ENCODE measurements around the gene GSN.

- no peak for TF ChIP-seq CTCF (IDR thresholded peaks at IDR 0.05)
- TF ChIP-seq NFE2L2 (conservative IDR thresholded peaks at IDR 0.05; ENCODE audit: low read length): no peak
- TF ChIP-seq POLR2A (IDR thresholded peaks at IDR 0.05; ENCODE audit: low read length): no peak
- TF ChIP-seq EP300 (IDR thresholded peaks at IDR 0.05): no peak
- no peak for TF ChIP-seq ZFP36 (IDR thresholded peaks at IDR 0.05; ENCODE audit: borderline replicate concordance, partially characterized antibody)
- TF ChIP-seq RAD21 (conservative IDR thresholded peaks at IDR 0.05 in 1 of 2, IDR thresholded peaks at IDR 0.05 in 1 of 2): no peak
- no peak for TF ChIP-seq SREBF2 (IDR thresholded peaks at IDR 0.05)
- TF ChIP-seq REST (IDR thresholded peaks at IDR 0.05): no peak
- no peak for TF ChIP-seq JUN (IDR thresholded peaks at IDR 0.05)
- no peak for TF ChIP-seq MAFK (IDR thresholded peaks at IDR 0.05; ENCODE audit: partially characterized antibody)
These were observed 83.1 kb downstream of the GSN start for GRCh38 chr9:121350993-121351561.

All from A549 (cell line).